HEK293T (cell line): ENCODE results near the gene RSPH4A.

Source experiments
- FOXA1 ChIP-seq: fragments of 450-650 bp; IDR thresholded peaks from 2 replicates; pipeline ENCODE4 v1.6.1; 2016; ENCODE audit warnings: mild to moderate bottlenecking
- SUZ12 ChIP-seq: fragments of 450-650 bp; IDR thresholded peaks from 2 replicates; pipeline ENCODE4 v1.6.1; 2016; ENCODE audit warnings: mild to moderate bottlenecking

- TF ChIP-seq FOXA1 (no peak), SUZ12 (no peak)
Measured at GRCh38 chr6:116572162-116572561, 44.1 kb upstream of the RSPH4A start.
